Neuronal stem cell (in vitro differentiated cells): ENCODE data around the gene MAGEA4.

Experiments used
- DNase-seq: peaks from one replicate; pipeline ENCODE4 v3.0.0-alpha.2; 2013; ENCODE audit warnings: low spot score
- H2AFZ ChIP-seq: one replicate; pipeline ENCODE4 v1.6.1; 2013; ENCODE audit warnings: mild to moderate bottlenecking, low read length, inconsistent platforms
- H2AK5ac ChIP-seq: 2 replicates; pipeline ENCODE4 v1.6.1; 2013; ENCODE audit warnings: low read depth, mild to moderate bottlenecking, inconsistent platforms, low read length, moderate library complexity, mixed read lengths
- H2BK120ac ChIP-seq: 2 replicates; pipeline ENCODE4 v1.6.1; 2013; ENCODE audit warnings: low read depth, mild to moderate bottlenecking, inconsistent platforms, low read length, moderate library complexity, mixed read lengths
- H2BK12ac ChIP-seq: one replicate; pipeline ENCODE4 v1.6.1; 2013; ENCODE audit warnings: low read length, inconsistent platforms
- H2BK15ac ChIP-seq: 2 replicates; pipeline ENCODE4 v1.6.1; 2013; ENCODE audit warnings: mild to moderate bottlenecking, low read length, inconsistent platforms, mixed read lengths
- H2BK5ac ChIP-seq: one replicate; pipeline ENCODE4 v1.6.1; 2013; ENCODE audit warnings: inconsistent platforms, mild to moderate bottlenecking, low read length, moderate library complexity
- H3K14ac ChIP-seq: one replicate; pipeline ENCODE4 v1.6.1; 2013; ENCODE audit warnings: low read length, inconsistent platforms
- H3K18ac ChIP-seq: 2 replicates; pipeline ENCODE4 v1.6.1; 2013; ENCODE audit warnings: low read length, inconsistent platforms
- H3K23ac ChIP-seq: 2 replicates; pipeline ENCODE4 v1.6.1; 2013; ENCODE audit warnings: low read depth, mild to moderate bottlenecking, mixed read lengths, low read length, inconsistent platforms; ENCODE audit not compliant: poor library complexity
- H3K27ac ChIP-seq: replicated peaks from 3 replicates; pipeline ENCODE4 v1.5.1; 2013; ENCODE audit warnings: low read length, inconsistent platforms
- H3K27me3 ChIP-seq, 3 experiments: 2 replicates each; pipeline ENCODE4 v1.6.1; 2013; ENCODE audit warnings: low read length in 3 of 3, mild to moderate bottlenecking in 2 of 3, inconsistent platforms in 1 of 3, low read depth in 1 of 3, mixed read lengths in 1 of 3, moderate library complexity in 1 of 3; ENCODE audit not compliant: control insufficient read depth in 3 of 3, insufficient read depth in 3 of 3
- H3K36me3 ChIP-seq, 2 donors: replicated peaks in 1 of 2; 2 replicates each; pipeline ENCODE4 v1.6.1; 2013; ENCODE audit warnings: low read length in 2 of 2; ENCODE audit not compliant: control insufficient read depth in 2 of 2, insufficient read depth in 2 of 2
- H3K4ac ChIP-seq: 2 replicates; pipeline ENCODE4 v1.6.1; 2013; ENCODE audit warnings: inconsistent platforms, mild to moderate bottlenecking, low read length, moderate library complexity
- H3K4me1 ChIP-seq, 2 donors: 1 replicate in 1 of 2; 2 replicates in 1 of 2; pipeline ENCODE4 v1.6.1; 2013; ENCODE audit warnings: low read length in 2 of 2, low read depth in 1 of 2; ENCODE audit not compliant: control insufficient read depth in 2 of 2, insufficient read depth in 1 of 2
- H3K4me2 ChIP-seq: one replicate; pipeline ENCODE4 v1.6.1; 2013; ENCODE audit warnings: mild to moderate bottlenecking, low read length, inconsistent platforms; ENCODE audit not compliant: insufficient read depth, poor library complexity, severe bottlenecking
- H3K4me3 ChIP-seq, 2 donors: 2 replicates each; pipeline ENCODE4 v1.5.1; 2013; ENCODE audit warnings: low read length in 2 of 2, mild to moderate bottlenecking in 2 of 2, inconsistent platforms in 1 of 2, moderate library complexity in 1 of 2
- H3K79me1 ChIP-seq: one replicate; pipeline ENCODE4 v1.6.1; 2013; ENCODE audit warnings: low read depth, mild to moderate bottlenecking, inconsistent platforms, low read length, moderate library complexity
- H3K9ac ChIP-seq: one replicate; pipeline ENCODE4 v1.6.1; 2013; ENCODE audit warnings: mild to moderate bottlenecking, low read depth, low read length, inconsistent platforms; ENCODE audit not compliant: poor library complexity
- H3K9me3 ChIP-seq, 2 donors: replicated peaks in 1 of 2; 2 replicates each; pipeline versions ENCODE3 to v1.6.1; 2013; ENCODE audit warnings: low read length in 2 of 2, mild to moderate bottlenecking in 2 of 2, inconsistent platforms in 1 of 2, low read depth in 1 of 2, mixed read lengths in 1 of 2, moderate library complexity in 1 of 2; ENCODE audit not compliant: control insufficient read depth in 2 of 2, insufficient read depth in 1 of 2
- H4K8ac ChIP-seq: one replicate; pipeline ENCODE4 v1.6.1; 2013; ENCODE audit warnings: low read depth, mild to moderate bottlenecking, inconsistent platforms, low read length, moderate library complexity
- H4K91ac ChIP-seq: one replicate; pipeline ENCODE4 v1.6.1; 2013; ENCODE audit warnings: low read length, low read depth, mild to moderate bottlenecking, inconsistent platforms; ENCODE audit not compliant: poor library complexity
- WGBS, 2 donors: extraction: QIAGEN DNeasy Blood & Tissue Kit; methylation state at CpG; one replicate each; pipeline ENCODE4 v1.1.7; 2013; ENCODE audit warnings: missing lambda C conversion rate in 2 of 2, mixed read lengths in 1 of 2; ENCODE audit not compliant: insufficient read length in 2 of 2, insufficient replicate concordance in 1 of 2; ENCODE audit errors: extremely low coverage in 2 of 2; 5-methylcytosine and 5-hydroxymethylcytosine counted together

MAGEA4 gene

GRCh38 chrX:151962034-151962433 is 49.3 kb downstream of the MAGEA4 start:
- H3K27ac ChIP-seq: no peak overlapping the region
- no peaks in the 10 kb centered on the region for H3K36me3 ChIP-seq
- WGBS, 2 donors: no CpG with 5 or more reads among the region's 5 CpGs
- no peak overlapping the region for H3K14ac ChIP-seq
- H2AFZ ChIP-seq: no peak overlapping the region
- H3K79me1 ChIP-seq: no peaks in the 10 kb centered on the region
- no peak overlapping the region for H3K18ac ChIP-seq
- no peak overlapping the region for H2AK5ac ChIP-seq
- no peaks in the 10 kb centered on the region for H3K9me3 ChIP-seq
- no peak overlapping the region for H4K91ac ChIP-seq
- no peak overlapping the region for H2BK12ac ChIP-seq
- H3K27me3 ChIP-seq: no peaks in the 10 kb centered on the region
- no peak for DNase-seq
- H3K4me1 ChIP-seq: no peaks in the 10 kb centered on the region
- no peak overlapping the region for H2BK120ac ChIP-seq
- H3K4ac ChIP-seq: no peak overlapping the region
- H2BK15ac ChIP-seq: no peak overlapping the region
- H3K23ac ChIP-seq: no peak overlapping the region
- no peak overlapping the region for H3K4me2 ChIP-seq
- H4K8ac ChIP-seq: no peak overlapping the region
- H3K4me3 ChIP-seq: no peak overlapping the region
- H2BK5ac ChIP-seq: no peak overlapping the region
- no peak overlapping the region for H3K9ac ChIP-seq

GRCh38 chrX:151966236-151966635 is 53.5 kb downstream of the MAGEA4 start:
- H2BK15ac ChIP-seq: no peak overlapping the region
- no peaks in the 10 kb centered on the region for H3K36me3 ChIP-seq
- no peak overlapping the region for H2BK120ac ChIP-seq
- no peaks in the 10 kb centered on the region for H3K4me1 ChIP-seq
- H3K18ac ChIP-seq: no peak overlapping the region
- no peak for DNase-seq
- no peak overlapping the region for H3K14ac ChIP-seq
- H4K91ac ChIP-seq: no peak overlapping the region
- H3K23ac ChIP-seq: no peak overlapping the region
- H3K27me3 ChIP-seq: peaks cover 0 to 7% (median 0%) of the 10 kb centered on the region in 3 experiments
- H3K4me2 ChIP-seq: no peak overlapping the region
- no peak overlapping the region for H3K9ac ChIP-seq
- no peaks in the 10 kb centered on the region for H3K9me3 ChIP-seq
- H3K4me3 ChIP-seq: no peak overlapping the region
- no peak overlapping the region for H4K8ac ChIP-seq
- no peak overlapping the region for H2AFZ ChIP-seq
- H2BK12ac ChIP-seq: no peak overlapping the region
- H3K79me1 ChIP-seq: no peaks in the 10 kb centered on the region
- no peak overlapping the region for H2BK5ac ChIP-seq
- H3K27ac ChIP-seq: no peak overlapping the region
- no peak overlapping the region for H2AK5ac ChIP-seq
- H3K4ac ChIP-seq: no peak overlapping the region
- no CpG with 5 or more reads among the region's 6 CpGs for WGBS, 2 donors

- H3K27ac ChIP-seq: no peak overlapping the region
- H2BK15ac ChIP-seq: no peak overlapping the region
- no peak overlapping the region for H2BK5ac ChIP-seq
- H3K4me2 ChIP-seq: no peak overlapping the region
- H3K4ac ChIP-seq: no peak overlapping the region
- H3K4me1 ChIP-seq: peaks cover 0 to 2% of the 10 kb centered on the region in 2 donors
- no peak overlapping the region for H4K8ac ChIP-seq
- WGBS, 2 donors: no CpG with 5 or more reads among the region's 7 CpGs
- H3K9ac ChIP-seq: no peak overlapping the region
- H3K23ac ChIP-seq: no peak overlapping the region
- no peak overlapping the region for H3K4me3 ChIP-seq
- no peaks in the 10 kb centered on the region for H3K9me3 ChIP-seq
- no peaks in the 10 kb centered on the region for H3K79me1 ChIP-seq
- H3K36me3 ChIP-seq: no peaks in the 10 kb centered on the region
- H2AK5ac ChIP-seq: no peak overlapping the region
- DNase-seq: no peak
- no peak overlapping the region for H3K14ac ChIP-seq
- no peak overlapping the region for H2BK12ac ChIP-seq
- H2BK120ac ChIP-seq: no peak overlapping the region
- no peak overlapping the region for H2AFZ ChIP-seq
- peaks cover 0 to 30% (median 13%) of the 10 kb centered on the region in 3 experiments for H3K27me3 ChIP-seq
- H3K18ac ChIP-seq: no peak overlapping the region
- no peak overlapping the region for H4K91ac ChIP-seq
Measured at GRCh38 chrX:151970027-151970426, 57.3 kb downstream of the MAGEA4 start.

- Histone ChIP-seq H3K79me1 (no peaks in the 10 kb centered on the region), H4K91ac (no peak overlapping the region), H2BK5ac (no peak overlapping the region), H3K14ac (no peak overlapping the region), H3K27me3 (peaks cover 0 to 36% (median 15%) of the 10 kb centered on the region in 3 experiments), H4K8ac (no peak overlapping the region), H3K4me2 (no peak overlapping the region), H2AK5ac (no peak overlapping the region), H2BK120ac (no peak overlapping the region), H3K4me3 (no peak overlapping the region), H3K9me3 (no peaks in the 10 kb centered on the region), H3K4ac (no peak overlapping the region), H3K23ac (no peak overlapping the region), H3K36me3 (no peaks in the 10 kb centered on the region), H2BK15ac (no peak overlapping the region), H3K18ac (no peak overlapping the region), H2BK12ac (no peak overlapping the region), H3K27ac (no peak overlapping the region), H3K4me1 (peaks cover 0 to 2% of the 10 kb centered on the region in 2 donors), H2AFZ (no peak overlapping the region), H3K9ac (no peak overlapping the region)
- WGBS, 2 donors: no CpG with 5 or more reads among the region's 6 CpGs
- DNase-seq: no peak
Measured at GRCh38 chrX:151970661-151971060, 58.0 kb downstream of the MAGEA4 start.
